ENCODE results near the gene NMT1.

DNA sequence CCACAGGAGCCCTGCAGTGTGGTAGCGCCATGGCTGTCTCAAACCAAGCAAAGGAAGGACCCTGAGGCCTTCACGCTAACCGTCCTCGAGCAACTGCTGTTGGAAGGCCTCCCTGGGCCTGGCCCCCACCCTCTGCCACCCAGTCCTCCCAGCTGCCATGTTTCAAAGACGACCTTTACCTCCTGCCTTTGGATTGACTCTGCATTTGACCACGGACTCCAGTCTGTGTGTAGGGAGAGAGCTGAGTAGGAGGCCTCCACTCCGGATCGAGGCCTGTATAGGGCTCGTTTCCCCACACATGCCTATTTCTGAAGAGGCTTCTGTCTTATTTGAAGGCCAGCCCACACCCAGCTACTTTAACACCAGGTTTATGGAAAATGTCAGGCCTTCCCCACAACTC, 46.9 kb downstream of the NMT1 start:
- TF ChIP-seq RAD21 (IDR thresholded peaks at IDR 0.05; ENCODE audit: low read depth) (no peak), TAF1 (IDR thresholded peaks at IDR 0.05; ENCODE audit: low read depth) (no peak), MAX (IDR thresholded peaks at IDR 0.05) (no peak)
